H1 (cell line): ENCODE results near the gene SLC39A11. TPM values are rescaled to one million over a fixed set of nuclear protein-coding genes. Genes with fewer than 3 reads are reported as not detected.

Experiments
- CTCF ChIA-PET: fragments of 300-600 bp; sonication (Branson Sonifier 250); formaldehyde crosslinking; loops from one replicate; lab custom pipeline; 2021; ENCODE audit not compliant: partially characterized antibody; lab: Charles Lee
- POLR2A ChIA-PET: fragments of 300-600 bp; sonication (Branson Sonifier 250); formaldehyde crosslinking; loops from one replicate; lab custom pipeline; 2021; ENCODE audit warnings: inconsistent platforms; ENCODE audit not compliant: partially characterized antibody; lab: Charles Lee
- DNase-seq, 2 experiments: peaks; one replicate each; pipeline versions ENCODE4 v3.0.0 to v3.0.0-alpha.2; 2010 to 2022; ENCODE audit warnings: low spot score in 2 of 2, low read depth in 1 of 2, mixed read lengths in 1 of 2
- FAIRE-seq: peaks from 2 replicates; lab custom pipeline; 2011; peaks lifted over from hg19 to GRCh38; lab: Jason Lieb, UNC
- H2AFZ ChIP-seq: 2 replicates; pipeline ENCODE4 v1.8.1; 2012; ENCODE audit warnings: low read length, inconsistent platforms
- H2AK5ac ChIP-seq: 2 replicates; pipeline ENCODE4 v1.6.1; 2013; ENCODE audit warnings: low read depth, low read length
- H2BK120ac ChIP-seq: replicated peaks from 2 replicates; pipeline ENCODE3; 2013; ENCODE audit warnings: low read depth, low read length, inconsistent platforms
- H2BK12ac ChIP-seq: 2 replicates; pipeline ENCODE4 v1.6.1; 2013; ENCODE audit warnings: low read depth, low read length
- H2BK15ac ChIP-seq: 2 replicates; pipeline ENCODE4 v1.6.1; 2013; ENCODE audit warnings: low read length
- H2BK20ac ChIP-seq: 2 replicates; pipeline ENCODE4 v1.6.1; 2013; ENCODE audit warnings: low read length
- H2BK5ac ChIP-seq: 2 replicates; pipeline ENCODE4 v1.6.1; 2013; ENCODE audit warnings: low read depth, low read length
- H3K14ac ChIP-seq: 2 replicates; pipeline ENCODE4 v1.6.1; 2013; ENCODE audit warnings: inconsistent platforms; ENCODE audit not compliant: insufficient read length
- H3K18ac ChIP-seq: 2 replicates; pipeline ENCODE4 v1.6.1; 2013; ENCODE audit warnings: low read length; ENCODE audit errors: extremely low read depth
- H3K23ac ChIP-seq: 2 replicates; pipeline ENCODE4 v1.6.1; 2013; ENCODE audit warnings: inconsistent platforms; ENCODE audit not compliant: insufficient read length
- H3K23me2 ChIP-seq: 2 replicates; pipeline ENCODE4 v1.6.1; 2013; ENCODE audit warnings: low read depth, low read length
- H3K27ac ChIP-seq: 2 replicates; pipeline ENCODE4 v1.6.1; 2011; ENCODE audit warnings: low read depth, low read length, inconsistent platforms
- H3K27me3 ChIP-seq, 4 experiments: replicated peaks in 1 of 4; 1 replicate in 1 of 4; 2 replicates in 3 of 4; pipeline versions ENCODE4 v1.6.1 to v1.8.1; 2011 to 2013; ENCODE audit warnings: low read length in 3 of 4, mild to moderate bottlenecking in 3 of 4, inconsistent platforms in 2 of 4, mixed read lengths in 2 of 4, moderate library complexity in 1 of 4; ENCODE audit not compliant: control insufficient read depth in 3 of 4, insufficient read depth in 3 of 4; ENCODE audit errors: extremely low read depth in 1 of 4
- H3K36me3 ChIP-seq, 4 experiments: 2 replicates each; pipeline versions ENCODE4 v1.6.1 to v1.8.1; 2011 to 2013; ENCODE audit warnings: mild to moderate bottlenecking in 4 of 4, low read length in 3 of 4, moderate library complexity in 2 of 4, control low read depth in 1 of 4, inconsistent platforms in 1 of 4; ENCODE audit not compliant: insufficient read depth in 4 of 4, control insufficient read depth in 2 of 4
- H3K4ac ChIP-seq: replicated peaks from 2 replicates; pipeline ENCODE3; 2013; ENCODE audit warnings: low read length, low read depth, mixed read lengths, inconsistent platforms; ENCODE audit not compliant: insufficient read length
- H3K4me1 ChIP-seq, 4 experiments: replicated peaks in 1 of 4; 1 replicate in 1 of 4; 2 replicates in 3 of 4; pipeline versions ENCODE4 v1.6.1 to v1.8.1; 2011 to 2013; ENCODE audit warnings: low read length in 3 of 4, inconsistent platforms in 2 of 4, mixed read lengths in 1 of 4; ENCODE audit not compliant: insufficient read depth in 4 of 4, control insufficient read depth in 3 of 4
- H3K4me2 ChIP-seq, 2 experiments: 2 replicates each; pipeline versions ENCODE4 v1.6.1 to v1.8.1; 2011 to 2013; ENCODE audit warnings: low read depth in 2 of 2, low read length in 2 of 2, control low read depth in 1 of 2, inconsistent platforms in 1 of 2, mild to moderate bottlenecking in 1 of 2; ENCODE audit not compliant: insufficient read depth in 1 of 2
- H3K4me3 ChIP-seq, 4 experiments: fragments of 200-600, 300-600 bp in 1 of 4; sonication (generic), shearing (Covaris generic), sonication (Bioruptor Twin) in 1 of 4; 2 replicates each; pipeline versions ENCODE4 v1.5.1 to v1.8.1; 2011 to 2016; ENCODE audit warnings: low read length in 4 of 4, low read depth in 3 of 4, control low read depth in 2 of 4, inconsistent platforms in 2 of 4, mild to moderate bottlenecking in 2 of 4, mixed read lengths in 1 of 4, moderate library complexity in 1 of 4; ENCODE audit not compliant: insufficient read depth in 2 of 4; ENCODE audit errors: extremely low read depth in 1 of 4
- H3K56ac ChIP-seq: replicated peaks from 2 replicates; pipeline ENCODE3; 2013; ENCODE audit warnings: low read depth, mild to moderate bottlenecking, mixed read lengths, low read length, inconsistent platforms; ENCODE audit not compliant: insufficient read length
- H3K79me1 ChIP-seq: 2 replicates; pipeline ENCODE4 v1.6.1; 2013; ENCODE audit warnings: low read depth, low read length, control low read depth
- H3K79me2 ChIP-seq, 2 experiments: 2 replicates each; pipeline versions ENCODE4 v1.6.1 to v1.8.1; 2012 to 2013; ENCODE audit warnings: low read length in 2 of 2, mild to moderate bottlenecking in 2 of 2, inconsistent platforms in 1 of 2; ENCODE audit not compliant: insufficient read depth in 2 of 2, control insufficient read depth in 1 of 2
- H3K9ac ChIP-seq, 4 experiments: replicated peaks in 1 of 4; 1 replicate in 1 of 4; 2 replicates in 3 of 4; pipeline versions ENCODE4 v1.6.1 to v1.8.1; 2011 to 2013; ENCODE audit warnings: low read depth in 3 of 4, low read length in 3 of 4, control low read depth in 2 of 4, mild to moderate bottlenecking in 2 of 4, moderate library complexity in 2 of 4, inconsistent platforms in 1 of 4; ENCODE audit errors: extremely low read depth in 1 of 4
- H3K9me3 ChIP-seq, 2 experiments: 2 replicates each; pipeline versions ENCODE4 v1.6.1 to v1.8.1; 2012 to 2013; ENCODE audit warnings: mild to moderate bottlenecking in 2 of 2, moderate library complexity in 2 of 2, control low read depth in 1 of 2, inconsistent platforms in 1 of 2, low read depth in 1 of 2, low read length in 1 of 2, mixed read lengths in 1 of 2; ENCODE audit not compliant: insufficient read depth in 2 of 2
- H4K20me1 ChIP-seq, 2 experiments: replicated peaks in 1 of 2; 2 replicates each; pipeline versions ENCODE3 to v1.8.1; 2011 to 2013; ENCODE audit warnings: inconsistent platforms in 2 of 2, low read length in 2 of 2, mild to moderate bottlenecking in 1 of 2; ENCODE audit not compliant: insufficient read depth in 2 of 2, control insufficient read depth in 1 of 2
- H4K5ac ChIP-seq: 2 replicates; pipeline ENCODE4 v1.6.1; 2013; ENCODE audit warnings: low read length, low read depth, mixed read lengths, inconsistent platforms; ENCODE audit not compliant: insufficient read length
- H4K8ac ChIP-seq: 2 replicates; pipeline ENCODE4 v1.8.0; 2013; ENCODE audit warnings: mild to moderate bottlenecking, moderate library complexity, low read length, inconsistent platforms; ENCODE audit not compliant: insufficient read depth; ENCODE audit errors: extremely low read depth
- H4K91ac ChIP-seq: replicated peaks from 2 replicates; pipeline ENCODE3; 2013; ENCODE audit warnings: low read length, mixed read lengths, inconsistent platforms; ENCODE audit not compliant: insufficient read length
- SIN3A ChIP-seq, 2 experiments: IDR thresholded peaks in 1 of 2; conservative IDR thresholded peaks in 1 of 2; 2 replicates each; pipeline ENCODE4 v1.6.1; 2011 to 2012; ENCODE audit warnings: low read length in 2 of 2, improper control_type of control experiment in 1 of 2, low read depth in 1 of 2, mild to moderate bottlenecking in 1 of 2
- SUZ12 ChIP-seq: fragments of 200-600 bp; sonication (generic); IDR thresholded peaks from 2 replicates; pipeline ENCODE4 v1.6.1; 2012; ENCODE audit warnings: mild to moderate bottlenecking, inconsistent platforms, low read length, moderate library complexity, mixed read lengths
- WGBS, 2 experiments: shearing (Covaris generic) in 1 of 2; methylation state at CpG; one replicate each; pipeline versions ENCODE4 v1.1.6 to v1.1.7; 2013 to 2015; ENCODE audit warnings: low lambda C conversion rate in 2 of 2, mixed read lengths in 2 of 2, inconsistent platforms in 1 of 2, low coverage in 1 of 2, missing lambda C conversion rate in 1 of 2; ENCODE audit not compliant: insufficient replicate concordance in 2 of 2, insufficient coverage in 1 of 2, insufficient read length in 1 of 2; ENCODE audit errors: extremely low coverage in 1 of 2, missing lambda C conversion rate in 1 of 2; 5-methylcytosine and 5-hydroxymethylcytosine counted together
- polyA plus RNA-seq, 7 experiments: library from polyadenylated mRNA; depleted of rRNA in 3 of 7; stranded (reverse) in 5 of 7; unstranded in 2 of 7; fragments of >200 nt in 5 of 7; fragments of 200-250 nt in 2 of 7; gene quantifications; 1 replicate in 5 of 7; 2 replicates in 1 of 7; 4 replicates in 1 of 7; pipeline versions ENCODE4 v1.2.1 to v1.2.3, GENCODE V29; 2011 to 2013; ENCODE audit warnings: missing spikeins in 2 of 7, mixed read lengths in 2 of 7
- total RNA-seq: library from RNA; stranded (reverse); fragmentation: NEBNext Ultra II Directional; extraction: Animal tissue kit (Norgen Biotek cat#: 25700); gene quantifications from 2 replicates; pipeline ENCODE4 v1.2.1, GENCODE V29; 2021

Gene SLC39A11
- total and polyA plus RNA-seq, 2 of the 8 experiments (the other 6 are each of a cell fraction or from before 2014, with no cell fraction given) = 12.2 to 19.6 TPM

GRCh38 chr17:72702136-72702735, 390.3 kb downstream of the SLC39A11 start:
- H4K20me1 ChIP-seq = no peaks in the 10 kb centered on the region
- no peaks in the 10 kb centered on the region; a peak in 1 of 7 replicates for H3K27me3 ChIP-seq
- H3K4me2 ChIP-seq = no peak overlapping the region
- no peak overlapping the region for H2AK5ac ChIP-seq
- no peak overlapping the region for H3K9ac ChIP-seq
- no peak overlapping the region for H3K56ac ChIP-seq
- H2AFZ ChIP-seq = no peak overlapping the region
- no peak overlapping the region for H2BK20ac ChIP-seq
- H3K9me3 ChIP-seq = no peaks in the 10 kb centered on the region
- H2BK12ac ChIP-seq = no peak overlapping the region
- H3K79me2 ChIP-seq = no peaks in the 10 kb centered on the region
- no peak overlapping the region for H2BK120ac ChIP-seq
- no peaks in the 10 kb centered on the region for H3K36me3 ChIP-seq
- TF ChIP-seq SUZ12 (no peak), SIN3A (conservative IDR thresholded peaks at IDR 0.05 in 1 of 2, IDR thresholded peaks at IDR 0.05 in 1 of 2; ENCODE audit: low read depth in 1 of 2, low read length in 2 of 2) (no peak)
- H4K5ac ChIP-seq = no peak overlapping the region
- H3K4ac ChIP-seq = no peak overlapping the region
- no peak overlapping the region for H4K91ac ChIP-seq
- H3K79me1 ChIP-seq = no peaks in the 10 kb centered on the region
- no peak overlapping the region for H3K23ac ChIP-seq
- no peak for FAIRE-seq
- DNase-seq = no peak
- H3K27ac ChIP-seq = no peak overlapping the region
- H3K4me1 ChIP-seq = no peaks in the 10 kb centered on the region
- CTCF ChIA-PET = interaction anchor here (1.2 to 1.5 kb wide), 3 partner anchors 10 to 145 kb away, joined by 3 to 6 read pairs (median 4); no protein-coding TSS in a partner anchor
- no peak overlapping the region for H3K18ac ChIP-seq
- no peak overlapping the region for H2BK15ac ChIP-seq
- H4K8ac ChIP-seq = no peak overlapping the region
- H2BK5ac ChIP-seq = no peak overlapping the region
- no peak overlapping the region for H3K14ac ChIP-seq
- no peak overlapping the region for H3K4me3 ChIP-seq
- POLR2A ChIA-PET = no interaction called here
- no peaks in the 10 kb centered on the region for H3K23me2 ChIP-seq
- WGBS, 2 experiments = 94% methylated on average over 6 of the region's 6 CpGs; no CpG with 5 or more reads in 1 of the 2 experiments
